Measurements from ENCODE around the gene DLG4. TPM values are rescaled to one million over a fixed set of nuclear protein-coding genes. Genes with fewer than 3 reads are reported as not detected.

Gene DLG4
- total RNA-seq, 2 donors from 2014 or later = 3.3 to 8.3 TPM

- no peaks in the 10 kb centered on the region for H3K27me3 Mint-ChIP-seq
- peak overlapping the region; percentile 93 for H3K4me3 Mint-ChIP-seq
- no peaks in the 10 kb centered on the region for H3K36me3 Mint-ChIP-seq
- ATAC-seq = peak in 1 of 2 donors; percentile 37
- H3K27ac Mint-ChIP-seq = peak overlapping the region; percentile 98
- no peak for DNase-seq (ENCODE audit: low spot score)
- H3K4me1 Mint-ChIP-seq (ENCODE audit: low read depth in 2 of 2) = peaks cover 37 to 46% of the 10 kb centered on the region in 2 donors
- no peaks in the 10 kb centered on the region for H3K9me3 Mint-ChIP-seq
These were observed 1.1 kb upstream of the DLG4 start for GRCh38 chr17:7220593-7221277.

- H3K36me3 Mint-ChIP-seq = no peaks in the 10 kb centered on the region
- ATAC-seq (no peak), DNase-seq (ENCODE audit: low spot score) (no peak)
- peaks cover 46 to 54% of the 10 kb centered on the region in 2 donors for H3K4me1 Mint-ChIP-seq (ENCODE audit: low read depth in 2 of 2)
- peak overlapping the region; percentile 98 for H3K27ac Mint-ChIP-seq
- peak overlapping the region; percentile 93 for H3K4me3 Mint-ChIP-seq
- no peaks in the 10 kb centered on the region for H3K27me3 Mint-ChIP-seq
- no peaks in the 10 kb centered on the region for H3K9me3 Mint-ChIP-seq
These were observed 316 bp downstream of the DLG4 start for GRCh38 chr17:7219229-7219811.

GRCh38 chr17:7218758-7219157, 878 bp downstream of the DLG4 start:
- peaks cover 52 to 58% of the 10 kb centered on the region in 2 donors for H3K4me1 Mint-ChIP-seq (ENCODE audit: low read depth in 2 of 2)
- H3K4me3 Mint-ChIP-seq = peak overlapping the region; percentile 93
- H3K27me3 Mint-ChIP-seq = no peaks in the 10 kb centered on the region
- H3K27ac Mint-ChIP-seq = peak overlapping the region; percentile 98
- DNase-seq (ENCODE audit: low spot score) = no peak
- no peaks in the 10 kb centered on the region for H3K36me3 Mint-ChIP-seq
- no peak for ATAC-seq
- no peaks in the 10 kb centered on the region for H3K9me3 Mint-ChIP-seq

- H3K27ac Mint-ChIP-seq = peak overlapping the region; percentile 60 to 98
- no peaks in the 10 kb centered on the region for H3K27me3 Mint-ChIP-seq
These were observed 1.5 kb downstream of the DLG4 start for GRCh38 chr17:7218166-7218565.

GRCh38 chr17:7217113-7217987, 2.3 kb downstream of the DLG4 start:
- Mint-ChIP-seq H3K27ac (peak overlapping the region; percentile 60 to 98), H3K4me3 (peak overlapping the region; percentile 38), H3K27me3 (peaks cover under 1 to 1% of the 10 kb centered on the region in 2 donors), H3K36me3 (no peaks in the 10 kb centered on the region), H3K9me3 (no peaks in the 10 kb centered on the region), H3K4me1 (ENCODE audit: low read depth in 2 of 2) (peaks cover 58% of the 10 kb centered on the region in 2 donors)
- ATAC-seq (no peak), DNase-seq (ENCODE audit: low spot score) (no peak)

More at GRCh38 chr17:7218166-7218565, 1.5 kb downstream of the DLG4 start:
- H3K9me3 Mint-ChIP-seq = no peaks in the 10 kb centered on the region
- ATAC-seq = no peak
- H3K36me3 Mint-ChIP-seq = no peaks in the 10 kb centered on the region
- DNase-seq (ENCODE audit: low spot score) = no peak
- H3K4me3 Mint-ChIP-seq = no peak overlapping the region
- peaks cover 57 to 58% of the 10 kb centered on the region in 2 donors for H3K4me1 Mint-ChIP-seq (ENCODE audit: low read depth in 2 of 2)

- Mint-ChIP-seq H3K4me3 (peak overlapping the region; percentile 56), H3K9me3 (no peaks in the 10 kb centered on the region), H3K36me3 (no peaks in the 10 kb centered on the region), H3K27ac (peak overlapping the region; percentile 40 to 47), H3K27me3 (peaks cover 6% of the 10 kb centered on the region in 2 donors), H3K4me1 (ENCODE audit: low read depth in 2 of 2) (peaks cover 53 to 62% of the 10 kb centered on the region in 2 donors)
- no peak for DNase-seq (ENCODE audit: low spot score)
- ATAC-seq = no peak
These were observed 3.2 kb downstream of the DLG4 start for GRCh38 chr17:7216242-7217112.

- Mint-ChIP-seq H3K27ac (peak overlapping the region in 1 of 2 donors; percentile 40), H3K4me1 (ENCODE audit: low read depth in 2 of 2) (peaks cover 46 to 54% of the 10 kb centered on the region in 2 donors), H3K9me3 (no peaks in the 10 kb centered on the region), H3K36me3 (no peaks in the 10 kb centered on the region), H3K4me3 (peak overlapping the region; percentile 56), H3K27me3 (peaks cover 6% of the 10 kb centered on the region in 2 donors)
- no peak for ATAC-seq
- no peak for DNase-seq (ENCODE audit: low spot score)
These were observed 3.9 kb downstream of the DLG4 start for GRCh38 chr17:7215652-7216180.

GRCh38 chr17:7215136-7215638, 4.4 kb downstream of the DLG4 start:
- ATAC-seq (no peak), DNase-seq (ENCODE audit: low spot score) (no peak)
- H3K27me3 Mint-ChIP-seq = peaks cover 6 to 7% of the 10 kb centered on the region in 2 donors
- no peaks in the 10 kb centered on the region for H3K9me3 Mint-ChIP-seq
- H3K36me3 Mint-ChIP-seq = no peaks in the 10 kb centered on the region
- peak overlapping the region; percentile 92 for H3K4me3 Mint-ChIP-seq
- H3K4me1 Mint-ChIP-seq (ENCODE audit: low read depth in 2 of 2) = peaks cover 41 to 49% of the 10 kb centered on the region in 2 donors
- peak overlapping the region; percentile 83 to 87 for H3K27ac Mint-ChIP-seq

- H3K4me1 Mint-ChIP-seq (ENCODE audit: low read depth in 2 of 2) = peaks cover 38 to 47% of the 10 kb centered on the region in 2 donors
- H3K27ac Mint-ChIP-seq = peak overlapping the region; percentile 83 to 87
- peak; percentile 99 for DNase-seq (ENCODE audit: low spot score)
- H3K9me3 Mint-ChIP-seq = no peaks in the 10 kb centered on the region
- ATAC-seq = peak; percentile 93 to 95
- H3K4me3 Mint-ChIP-seq = peak overlapping the region; percentile 92
- H3K36me3 Mint-ChIP-seq = no peaks in the 10 kb centered on the region
- H3K27me3 Mint-ChIP-seq = peaks cover 6 to 9% of the 10 kb centered on the region in 2 donors
These were observed 5.1 kb downstream of the DLG4 start for GRCh38 chr17:7214300-7215135.

- Mint-ChIP-seq H3K4me1 (ENCODE audit: low read depth in 2 of 2) (peaks cover 32 to 40% of the 10 kb centered on the region in 2 donors), H3K4me3 (peak overlapping the region; percentile 92), H3K27ac (peak overlapping the region; percentile 83 to 87), H3K9me3 (no peaks in the 10 kb centered on the region), H3K27me3 (peaks cover 6 to 9% of the 10 kb centered on the region in 2 donors), H3K36me3 (no peaks in the 10 kb centered on the region)
- no peak for DNase-seq (ENCODE audit: low spot score)
- no peak for ATAC-seq
These were observed 5.7 kb downstream of the DLG4 start for GRCh38 chr17:7213895-7214299.

- Mint-ChIP-seq H3K4me1 (ENCODE audit: low read depth in 2 of 2) (peaks cover 28 to 36% of the 10 kb centered on the region in 2 donors), H3K27ac (no peak overlapping the region), H3K36me3 (no peaks in the 10 kb centered on the region), H3K27me3 (peaks cover 6 to 9% of the 10 kb centered on the region in 2 donors), H3K9me3 (no peaks in the 10 kb centered on the region), H3K4me3 (no peak overlapping the region)
- DNase-seq (ENCODE audit: low spot score) (no peak), ATAC-seq (no peak)
These were observed 8.0 kb downstream of the DLG4 start for GRCh38 chr17:7211491-7212273.

Data from natural killer cell treated with Interleukin-12 subunit alpha and Interleukin-12 subunit beta and Interleukin-15 and Interleukin-18, amount 100 ng/mL, for 72 hours (primary cell).